Neuronal stem cell (in vitro differentiated cells): Measurements from ENCODE around the gene REG4.

Experiments used
- DNase-seq: peaks from one replicate; pipeline ENCODE4 v3.0.0-alpha.2; 2013; ENCODE audit warnings: low spot score
- H2AFZ ChIP-seq: one replicate; pipeline ENCODE4 v1.6.1; 2013; ENCODE audit warnings: mild to moderate bottlenecking, low read length, inconsistent platforms
- H2AK5ac ChIP-seq: 2 replicates; pipeline ENCODE4 v1.6.1; 2013; ENCODE audit warnings: low read depth, mild to moderate bottlenecking, inconsistent platforms, low read length, moderate library complexity, mixed read lengths
- H2BK120ac ChIP-seq: 2 replicates; pipeline ENCODE4 v1.6.1; 2013; ENCODE audit warnings: low read depth, mild to moderate bottlenecking, inconsistent platforms, low read length, moderate library complexity, mixed read lengths
- H2BK12ac ChIP-seq: one replicate; pipeline ENCODE4 v1.6.1; 2013; ENCODE audit warnings: low read length, inconsistent platforms
- H2BK15ac ChIP-seq: 2 replicates; pipeline ENCODE4 v1.6.1; 2013; ENCODE audit warnings: mild to moderate bottlenecking, low read length, inconsistent platforms, mixed read lengths
- H2BK5ac ChIP-seq: one replicate; pipeline ENCODE4 v1.6.1; 2013; ENCODE audit warnings: inconsistent platforms, mild to moderate bottlenecking, low read length, moderate library complexity
- H3K14ac ChIP-seq: one replicate; pipeline ENCODE4 v1.6.1; 2013; ENCODE audit warnings: low read length, inconsistent platforms
- H3K18ac ChIP-seq: 2 replicates; pipeline ENCODE4 v1.6.1; 2013; ENCODE audit warnings: low read length, inconsistent platforms
- H3K23ac ChIP-seq: 2 replicates; pipeline ENCODE4 v1.6.1; 2013; ENCODE audit warnings: low read depth, mild to moderate bottlenecking, mixed read lengths, low read length, inconsistent platforms; ENCODE audit not compliant: poor library complexity
- H3K27ac ChIP-seq: replicated peaks from 3 replicates; pipeline ENCODE4 v1.5.1; 2013; ENCODE audit warnings: low read length, inconsistent platforms
- H3K27me3 ChIP-seq, 3 experiments: 2 replicates each; pipeline ENCODE4 v1.6.1; 2013; ENCODE audit warnings: low read length in 3 of 3, mild to moderate bottlenecking in 2 of 3, inconsistent platforms in 1 of 3, low read depth in 1 of 3, mixed read lengths in 1 of 3, moderate library complexity in 1 of 3; ENCODE audit not compliant: control insufficient read depth in 3 of 3, insufficient read depth in 3 of 3
- H3K36me3 ChIP-seq, 2 donors: replicated peaks in 1 of 2; 2 replicates each; pipeline ENCODE4 v1.6.1; 2013; ENCODE audit warnings: low read length in 2 of 2; ENCODE audit not compliant: control insufficient read depth in 2 of 2, insufficient read depth in 2 of 2
- H3K4ac ChIP-seq: 2 replicates; pipeline ENCODE4 v1.6.1; 2013; ENCODE audit warnings: inconsistent platforms, mild to moderate bottlenecking, low read length, moderate library complexity
- H3K4me1 ChIP-seq, 2 donors: 1 replicate in 1 of 2; 2 replicates in 1 of 2; pipeline ENCODE4 v1.6.1; 2013; ENCODE audit warnings: low read length in 2 of 2, low read depth in 1 of 2; ENCODE audit not compliant: control insufficient read depth in 2 of 2, insufficient read depth in 1 of 2
- H3K4me2 ChIP-seq: one replicate; pipeline ENCODE4 v1.6.1; 2013; ENCODE audit warnings: mild to moderate bottlenecking, low read length, inconsistent platforms; ENCODE audit not compliant: insufficient read depth, poor library complexity, severe bottlenecking
- H3K4me3 ChIP-seq, 2 donors: 2 replicates each; pipeline ENCODE4 v1.5.1; 2013; ENCODE audit warnings: low read length in 2 of 2, mild to moderate bottlenecking in 2 of 2, inconsistent platforms in 1 of 2, moderate library complexity in 1 of 2
- H3K79me1 ChIP-seq: one replicate; pipeline ENCODE4 v1.6.1; 2013; ENCODE audit warnings: low read depth, mild to moderate bottlenecking, inconsistent platforms, low read length, moderate library complexity
- H3K9ac ChIP-seq: one replicate; pipeline ENCODE4 v1.6.1; 2013; ENCODE audit warnings: mild to moderate bottlenecking, low read depth, low read length, inconsistent platforms; ENCODE audit not compliant: poor library complexity
- H3K9me3 ChIP-seq, 2 donors: replicated peaks in 1 of 2; 2 replicates each; pipeline versions ENCODE3 to v1.6.1; 2013; ENCODE audit warnings: low read length in 2 of 2, mild to moderate bottlenecking in 2 of 2, inconsistent platforms in 1 of 2, low read depth in 1 of 2, mixed read lengths in 1 of 2, moderate library complexity in 1 of 2; ENCODE audit not compliant: control insufficient read depth in 2 of 2, insufficient read depth in 1 of 2
- H4K8ac ChIP-seq: one replicate; pipeline ENCODE4 v1.6.1; 2013; ENCODE audit warnings: low read depth, mild to moderate bottlenecking, inconsistent platforms, low read length, moderate library complexity
- H4K91ac ChIP-seq: one replicate; pipeline ENCODE4 v1.6.1; 2013; ENCODE audit warnings: low read length, low read depth, mild to moderate bottlenecking, inconsistent platforms; ENCODE audit not compliant: poor library complexity
- WGBS, 2 donors: extraction: QIAGEN DNeasy Blood & Tissue Kit; methylation state at CpG; one replicate each; pipeline ENCODE4 v1.1.7; 2013; ENCODE audit warnings: missing lambda C conversion rate in 2 of 2, mixed read lengths in 1 of 2; ENCODE audit not compliant: insufficient read length in 2 of 2, insufficient replicate concordance in 1 of 2; ENCODE audit errors: extremely low coverage in 2 of 2; 5-methylcytosine and 5-hydroxymethylcytosine counted together

The REG4 gene

DNA sequence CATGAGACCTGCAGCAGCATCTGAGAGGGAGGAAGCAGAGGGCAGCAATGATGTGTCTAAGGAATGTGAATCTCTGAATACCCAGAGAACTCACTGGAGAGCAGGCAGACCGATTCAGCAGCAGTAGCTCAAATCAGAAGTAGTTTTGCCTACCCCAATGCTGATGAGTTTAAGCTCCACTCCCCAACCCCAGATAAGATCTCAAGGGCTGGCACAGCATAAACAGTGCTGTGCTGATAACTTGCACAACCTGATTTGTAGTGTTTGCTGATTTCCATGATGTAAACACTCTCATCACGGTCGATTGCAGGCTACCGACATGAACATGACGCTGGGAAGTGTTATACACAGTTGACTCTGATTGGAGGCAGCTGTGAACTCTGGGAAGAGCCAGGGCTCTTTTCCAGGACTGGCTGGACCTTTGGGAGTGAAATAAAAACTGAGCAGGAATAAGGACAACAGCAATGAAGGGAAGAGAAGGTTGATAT is 31.3 kb downstream of the REG4 start:
- H2BK12ac ChIP-seq = no peak overlapping the region
- no peak overlapping the region for H2AK5ac ChIP-seq
- no peak overlapping the region for H3K18ac ChIP-seq
- no peak overlapping the region for H3K23ac ChIP-seq
- H3K4ac ChIP-seq = no peak overlapping the region
- no peak overlapping the region for H3K9ac ChIP-seq
- peak overlapping the region; percentile 49 for H2AFZ ChIP-seq
- H3K4me1 ChIP-seq = peaks cover 2 to 17% of the 10 kb centered on the region in 2 donors
- H3K14ac ChIP-seq = no peak overlapping the region
- WGBS, 2 donors = no CpG with 5 or more reads among the region's 5 CpGs
- H2BK120ac ChIP-seq = no peak overlapping the region
- H3K27ac ChIP-seq = no peak overlapping the region
- peaks cover 0 to 6% (median 0%) of the 10 kb centered on the region in 3 experiments for H3K27me3 ChIP-seq
- no peak overlapping the region for H2BK5ac ChIP-seq
- H3K4me3 ChIP-seq = no peak overlapping the region
- H4K8ac ChIP-seq = no peak overlapping the region
- no peak for DNase-seq
- no peak overlapping the region for H4K91ac ChIP-seq
- no peaks in the 10 kb centered on the region for H3K36me3 ChIP-seq
- no peaks in the 10 kb centered on the region for H3K79me1 ChIP-seq
- H3K4me2 ChIP-seq = no peak overlapping the region
- H2BK15ac ChIP-seq = no peak overlapping the region
- H3K9me3 ChIP-seq = no peaks in the 10 kb centered on the region

DNA sequence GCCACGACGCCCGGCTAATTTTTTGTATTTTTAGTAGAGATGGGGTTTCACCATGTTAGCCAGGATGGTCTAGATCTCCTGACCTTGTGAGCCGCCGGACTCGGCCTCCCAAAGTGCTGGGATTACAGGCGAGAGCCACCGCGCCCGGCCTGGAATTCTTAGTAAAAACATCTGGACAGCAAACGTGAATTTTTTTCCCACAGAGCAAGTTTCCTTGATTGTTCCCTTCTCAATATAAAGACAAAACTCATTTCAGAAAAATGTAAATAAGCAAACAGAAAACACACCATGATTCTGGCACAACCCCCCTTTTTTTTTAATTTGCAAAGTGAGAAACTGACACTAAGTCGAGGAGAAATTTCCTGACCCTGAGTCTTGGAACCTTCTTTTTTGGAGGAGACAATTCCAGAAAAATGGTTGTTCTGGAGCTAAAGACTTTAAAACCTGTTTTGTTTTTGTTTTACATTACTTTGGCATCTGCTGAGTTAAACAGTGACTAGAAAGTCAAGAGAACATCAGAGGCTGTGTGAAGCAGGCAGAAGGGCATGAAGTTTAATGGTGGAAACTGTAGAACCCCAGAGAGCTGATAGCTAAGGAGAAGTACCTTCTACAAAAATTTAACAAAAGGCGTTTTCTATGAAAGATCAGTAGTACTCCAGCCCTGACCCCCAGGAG is 32.2 kb downstream of the REG4 start:
- no peak overlapping the region for H3K14ac ChIP-seq
- H3K4me3 ChIP-seq = no peak overlapping the region
- H3K23ac ChIP-seq = no peak overlapping the region
- no peak overlapping the region for H4K8ac ChIP-seq
- no peak for DNase-seq
- H3K18ac ChIP-seq = no peak overlapping the region
- no CpG with 5 or more reads among the region's 13 CpGs for WGBS, 2 donors
- no peak overlapping the region for H2AK5ac ChIP-seq
- H2BK15ac ChIP-seq = no peak overlapping the region
- no peak overlapping the region for H2BK5ac ChIP-seq
- no peak overlapping the region for H2BK120ac ChIP-seq
- H3K27me3 ChIP-seq = peaks cover 0 to 9% (median 0%) of the 10 kb centered on the region in 3 experiments
- peaks cover 2 to 22% of the 10 kb centered on the region in 2 donors for H3K4me1 ChIP-seq
- H3K4me2 ChIP-seq = no peak overlapping the region
- H4K91ac ChIP-seq = no peak overlapping the region
- no peaks in the 10 kb centered on the region for H3K9me3 ChIP-seq
- no peak overlapping the region for H3K9ac ChIP-seq
- H2AFZ ChIP-seq = no peak overlapping the region
- H3K27ac ChIP-seq = no peak overlapping the region
- H3K4ac ChIP-seq = no peak overlapping the region
- H2BK12ac ChIP-seq = no peak overlapping the region
- H3K36me3 ChIP-seq = no peaks in the 10 kb centered on the region
- H3K79me1 ChIP-seq = no peaks in the 10 kb centered on the region

DNA sequence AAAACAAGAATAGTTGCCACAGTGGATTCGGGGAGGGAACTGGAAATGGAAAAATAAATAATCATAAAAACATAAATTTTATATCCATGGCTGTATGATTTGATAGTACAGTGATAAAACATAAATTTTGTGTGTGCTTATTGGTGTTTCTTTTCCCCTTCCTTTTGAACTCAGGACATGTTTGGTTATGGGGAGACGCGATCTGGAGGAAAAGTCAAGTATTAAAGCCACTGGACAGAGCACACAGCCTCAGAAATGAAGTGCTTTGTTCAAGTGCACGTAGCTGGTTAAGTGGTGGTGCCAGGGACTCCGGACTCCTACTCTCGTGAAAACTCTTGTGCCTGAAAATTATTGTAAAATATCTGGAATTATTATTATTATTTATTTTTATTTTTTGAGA is 32.9 kb downstream of the REG4 start:
- Histone ChIP-seq H2BK12ac (no peak overlapping the region), H2BK5ac (no peak overlapping the region), H3K23ac (no peak overlapping the region), H3K18ac (no peak overlapping the region), H3K79me1 (no peaks in the 10 kb centered on the region), H4K91ac (no peak overlapping the region), H3K4ac (no peak overlapping the region), H3K27me3 (peaks cover 0 to 11% (median 0%) of the 10 kb centered on the region in 3 experiments), H2BK15ac (no peak overlapping the region), H3K14ac (no peak overlapping the region), H3K9me3 (no peaks in the 10 kb centered on the region), H2AK5ac (no peak overlapping the region), H2BK120ac (no peak overlapping the region), H3K4me3 (no peak overlapping the region), H3K36me3 (no peaks in the 10 kb centered on the region), H3K4me1 (peaks cover 2 to 24% of the 10 kb centered on the region in 2 donors), H3K4me2 (no peak overlapping the region), H4K8ac (no peak overlapping the region), H2AFZ (no peak overlapping the region), H3K27ac (no peak overlapping the region), H3K9ac (no peak overlapping the region)
- DNase-seq = no peak
- WGBS, 2 donors = no CpG with 5 or more reads among the region's 6 CpGs

DNA sequence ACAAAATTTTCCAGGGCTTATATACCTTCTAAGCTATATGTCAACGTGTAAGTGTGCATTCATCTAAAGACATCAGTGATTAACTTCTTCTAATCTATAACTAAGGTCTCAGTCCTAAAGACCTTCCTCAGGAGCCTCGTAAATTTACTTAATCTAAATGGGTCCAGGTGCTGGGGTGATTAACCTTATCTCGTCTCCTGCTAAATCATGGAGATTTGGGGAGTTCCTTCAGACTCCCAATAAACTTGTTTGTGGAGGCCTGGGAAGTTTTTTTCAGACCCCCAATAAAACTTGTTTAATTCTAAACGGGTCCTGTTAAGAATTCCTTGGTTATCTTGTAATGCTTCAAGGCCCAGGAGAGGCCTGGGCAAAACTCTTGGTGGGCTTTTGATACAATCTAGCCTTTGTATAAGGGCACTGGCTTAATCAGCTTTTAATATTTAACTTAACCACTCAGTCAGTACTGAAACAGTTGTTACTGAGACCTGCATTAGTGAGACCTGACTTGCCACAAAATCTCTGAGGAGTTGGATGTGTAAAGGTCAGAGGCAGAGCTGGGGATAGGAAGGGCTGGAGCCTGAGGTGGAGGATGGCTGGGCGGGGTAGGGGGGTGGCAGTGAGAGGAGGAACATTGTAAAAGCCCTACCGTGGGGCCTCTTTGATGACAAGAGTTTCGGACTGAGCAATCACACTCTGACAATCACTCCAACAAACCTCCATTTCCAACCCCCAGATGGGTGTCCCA is 36.3 kb downstream of the REG4 start:
- Histone ChIP-seq H4K8ac (no peak overlapping the region), H3K14ac (no peak overlapping the region), H3K23ac (no peak overlapping the region), H3K27ac (peak overlapping the region; percentile 78), H3K9me3 (no peaks in the 10 kb centered on the region), H3K4me3 (no peak overlapping the region), H2AFZ (peak overlapping the region; percentile 11), H2BK5ac (peak overlapping the region; percentile 56), H2BK12ac (no peak overlapping the region), H2BK120ac (peak overlapping the region; percentile 25), H3K36me3 (no peaks in the 10 kb centered on the region), H2BK15ac (no peak overlapping the region), H3K9ac (no peak overlapping the region), H3K4ac (no peak overlapping the region), H4K91ac (no peak overlapping the region), H3K27me3 (peaks cover 0 to 24% (median 0%) of the 10 kb centered on the region in 3 experiments), H3K18ac (peak overlapping the region; percentile 53), H3K79me1 (no peaks in the 10 kb centered on the region), H3K4me1 (peaks cover under 1 to 29% of the 10 kb centered on the region in 2 donors), H3K4me2 (no peak overlapping the region), H2AK5ac (no peak overlapping the region)
- WGBS, 2 donors = no CpG with 5 or more reads among the region's 7 CpGs
- no peak for DNase-seq
